ENCODE results near the gene CLHC1. TPM values are rescaled to one million over a fixed set of nuclear protein-coding genes. Genes with fewer than 3 reads are reported as not detected.

CLHC1 gene
- total and polyA plus RNA-seq, 4 donors: 0.45 to 4.9 (median 2.6) TPM

DNA sequence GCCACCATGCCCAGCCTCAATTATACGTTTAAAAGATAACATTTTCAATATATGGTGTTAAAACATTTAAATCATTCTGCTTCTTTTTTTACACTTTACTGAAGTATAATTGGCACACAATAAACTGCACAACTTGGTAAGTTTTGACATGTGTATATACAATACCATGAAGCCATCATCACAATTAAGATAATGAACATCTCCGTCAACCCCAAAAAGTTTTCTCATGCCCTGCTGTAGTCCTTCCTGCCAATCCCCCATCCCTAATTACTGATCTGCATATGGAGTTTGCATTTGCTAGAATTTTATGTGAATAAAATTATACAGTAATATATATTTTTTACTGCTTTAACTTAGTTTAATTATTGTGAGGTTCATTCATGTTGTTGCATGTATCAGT, 96.6 kb downstream of the CLHC1 start:
- no peak overlapping the region for H3K4me3 ChIP-seq (ENCODE audit: low read depth in 1 of 3, low read length in 3 of 3)
- H3K4me1 ChIP-seq (ENCODE audit: control insufficient read depth in 4 of 4, insufficient read depth in 4 of 4, low read length in 3 of 4): peaks cover 0 to 8% (median 4%) of the 10 kb centered on the region in 4 donors
- TF ChIP-seq, protein P1, sequence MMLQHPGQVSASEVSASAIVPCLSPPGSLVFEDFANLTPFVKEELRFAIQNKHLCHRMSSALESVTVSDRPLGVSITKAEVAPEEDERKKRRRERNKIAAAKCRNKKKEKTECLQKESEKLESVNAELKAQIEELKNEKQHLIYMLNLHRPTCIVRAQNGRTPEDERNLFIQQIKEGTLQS (IDR thresholded peaks at IDR 0.05): no peak
- TF ChIP-seq HNF4G (IDR thresholded peaks at IDR 0.05) (no peak), NR2F2 (IDR thresholded peaks at IDR 0.05) (no peak), TAF1 (conservative IDR thresholded peaks at IDR 0.05) (no peak), YY1 (IDR thresholded peaks at IDR 0.05) (no peak), RAD21 (IDR thresholded peaks at IDR 0.05) (no peak), HNF4A (conservative IDR thresholded peaks at IDR 0.05) (no peak), GABPA (IDR thresholded peaks at IDR 0.05 in 1 of 2, conservative IDR thresholded peaks at IDR 0.05 in 1 of 2) (no peak), FOXA1 (IDR thresholded peaks at IDR 0.05) (no peak), RXRA (IDR thresholded peaks at IDR 0.05) (no peak), SP1 (IDR thresholded peaks at IDR 0.05) (no peak)
- H3K27ac ChIP-seq (ENCODE audit: low read depth in 1 of 2, low read length in 2 of 2): no peak overlapping the region
- no peak overlapping the region for H3K9ac ChIP-seq (ENCODE audit: low read depth in 1 of 2, low read length in 2 of 2)
- 94% methylated on average over 2 of the region's 2 CpGs for WGBS
- no peaks in the 10 kb centered on the region for H3K27me3 ChIP-seq (ENCODE audit: control insufficient read depth in 4 of 4, insufficient read depth in 4 of 4, low read length in 3 of 4)
- no peaks in the 10 kb centered on the region for H3K9me3 ChIP-seq (ENCODE audit: control insufficient read depth in 4 of 4, low read length in 3 of 4)
- no peaks in the 10 kb centered on the region for H3K36me3 ChIP-seq (ENCODE audit: control insufficient read depth in 4 of 4, insufficient read depth in 3 of 4, low read depth in 1 of 4, low read length in 3 of 4)
- DNase-seq (ENCODE audit: low spot score): no peak

DNA sequence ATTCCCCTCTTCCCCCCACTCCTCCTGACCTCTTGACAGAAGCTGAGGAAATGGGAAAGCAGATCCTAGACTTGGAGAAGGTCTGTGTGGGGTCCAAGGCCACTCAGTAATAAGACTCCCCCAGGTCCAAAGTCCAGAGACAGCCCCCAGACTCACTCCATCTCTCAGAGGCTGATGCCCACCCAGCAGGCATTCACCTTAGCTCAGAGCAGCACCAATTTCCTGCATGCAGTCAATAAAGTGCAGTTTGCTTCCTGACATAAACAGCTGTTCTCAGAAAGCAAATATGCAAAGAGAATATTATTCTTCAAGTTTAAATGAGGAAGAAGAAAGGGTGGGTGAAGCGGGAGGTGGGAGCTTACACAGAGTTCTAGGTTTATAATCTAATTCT, 97.8 kb downstream of the CLHC1 start:
- H3K4me3 ChIP-seq (ENCODE audit: low read depth in 1 of 3, low read length in 3 of 3): peak overlapping the region in 1 of 3 donors; percentile 45

More for the DNA sequence above, 97.8 kb downstream of the CLHC1 start:
- no peak for DNase-seq (ENCODE audit: low spot score)
- no peaks in the 10 kb centered on the region for H3K9me3 ChIP-seq (ENCODE audit: control insufficient read depth in 4 of 4, low read length in 3 of 4)
- H3K27me3 ChIP-seq (ENCODE audit: control insufficient read depth in 4 of 4, insufficient read depth in 4 of 4, low read length in 3 of 4): no peaks in the 10 kb centered on the region
- peak overlapping the region; percentile 67 to 96 for H3K27ac ChIP-seq (ENCODE audit: low read depth in 1 of 2, low read length in 2 of 2)
- H3K9ac ChIP-seq (ENCODE audit: low read depth in 1 of 2, low read length in 2 of 2): peak overlapping the region in 1 of 2 donors; percentile 55
- 73% methylated on average over 1 of the region's 1 CpG for WGBS
- H3K36me3 ChIP-seq (ENCODE audit: control insufficient read depth in 4 of 4, insufficient read depth in 3 of 4, low read depth in 1 of 4, low read length in 3 of 4): no peaks in the 10 kb centered on the region
- TF ChIP-seq RAD21 (IDR thresholded peaks at IDR 0.05) (no peak), EGR1 (IDR thresholded peaks at IDR 0.05; ENCODE audit: low read depth in 2 of 2) (no peak), YY1 (IDR thresholded peaks at IDR 0.05) (no peak), FOXA2 (IDR thresholded peaks at IDR 0.05) (no peak), JUND (IDR thresholded peaks at IDR 0.05) (no peak), NR2F2 (IDR thresholded peaks at IDR 0.05) (no peak), FOXA1 (IDR thresholded peaks at IDR 0.05) (no peak), HNF4A (conservative IDR thresholded peaks at IDR 0.05) (no peak), GABPA (IDR thresholded peaks at IDR 0.05 in 1 of 2, conservative IDR thresholded peaks at IDR 0.05 in 1 of 2) (no peak), HNF4G (IDR thresholded peaks at IDR 0.05) (no peak), RXRA (IDR thresholded peaks at IDR 0.05) (no peak)
- TF ChIP-seq, protein P2, sequence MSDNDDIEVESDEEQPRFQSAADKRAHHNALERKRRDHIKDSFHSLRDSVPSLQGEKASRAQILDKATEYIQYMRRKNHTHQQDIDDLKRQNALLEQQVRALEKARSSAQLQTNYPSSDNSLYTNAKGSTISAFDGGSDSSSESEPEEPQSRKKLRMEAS (IDR thresholded peaks at IDR 0.05): no peak
- TF ChIP-seq, protein P3, sequence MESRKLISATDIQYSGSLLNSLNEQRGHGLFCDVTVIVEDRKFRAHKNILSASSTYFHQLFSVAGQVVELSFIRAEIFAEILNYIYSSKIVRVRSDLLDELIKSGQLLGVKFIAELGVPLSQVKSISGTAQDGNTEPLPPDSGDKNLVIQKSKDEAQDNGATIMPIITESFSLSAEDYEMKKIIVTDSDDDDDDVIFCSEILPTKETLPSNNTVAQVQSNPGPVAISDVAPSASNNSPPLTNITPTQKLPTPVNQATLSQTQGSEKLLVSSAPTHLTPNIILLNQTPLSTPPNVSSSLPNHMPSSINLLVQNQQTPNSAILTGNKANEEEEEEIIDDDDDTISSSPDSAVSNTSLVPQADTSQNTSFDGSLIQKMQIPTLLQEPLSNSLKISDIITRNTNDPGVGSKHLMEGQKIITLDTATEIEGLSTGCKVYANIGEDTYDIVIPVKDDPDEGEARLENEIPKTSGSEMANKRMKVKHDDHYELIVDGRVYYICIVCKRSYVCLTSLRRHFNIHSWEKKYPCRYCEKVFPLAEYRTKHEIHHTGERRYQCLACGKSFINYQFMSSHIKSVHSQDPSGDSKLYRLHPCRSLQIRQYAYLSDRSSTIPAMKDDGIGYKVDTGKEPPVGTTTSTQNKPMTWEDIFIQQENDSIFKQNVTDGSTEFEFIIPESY (IDR thresholded peaks at IDR 0.05): no peak
- TF ChIP-seq, protein P4, sequence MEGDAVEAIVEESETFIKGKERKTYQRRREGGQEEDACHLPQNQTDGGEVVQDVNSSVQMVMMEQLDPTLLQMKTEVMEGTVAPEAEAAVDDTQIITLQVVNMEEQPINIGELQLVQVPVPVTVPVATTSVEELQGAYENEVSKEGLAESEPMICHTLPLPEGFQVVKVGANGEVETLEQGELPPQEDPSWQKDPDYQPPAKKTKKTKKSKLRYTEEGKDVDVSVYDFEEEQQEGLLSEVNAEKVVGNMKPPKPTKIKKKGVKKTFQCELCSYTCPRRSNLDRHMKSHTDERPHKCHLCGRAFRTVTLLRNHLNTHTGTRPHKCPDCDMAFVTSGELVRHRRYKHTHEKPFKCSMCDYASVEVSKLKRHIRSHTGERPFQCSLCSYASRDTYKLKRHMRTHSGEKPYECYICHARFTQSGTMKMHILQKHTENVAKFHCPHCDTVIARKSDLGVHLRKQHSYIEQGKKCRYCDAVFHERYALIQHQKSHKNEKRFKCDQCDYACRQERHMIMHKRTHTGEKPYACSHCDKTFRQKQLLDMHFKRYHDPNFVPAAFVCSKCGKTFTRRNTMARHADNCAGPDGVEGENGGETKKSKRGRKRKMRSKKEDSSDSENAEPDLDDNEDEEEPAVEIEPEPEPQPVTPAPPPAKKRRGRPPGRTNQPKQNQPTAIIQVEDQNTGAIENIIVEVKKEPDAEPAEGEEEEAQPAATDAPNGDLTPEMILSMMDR (IDR thresholded peaks at IDR 0.05; ENCODE audit: low read depth, low read length, missing input control): no peak
- TF ChIP-seq, protein P5, sequence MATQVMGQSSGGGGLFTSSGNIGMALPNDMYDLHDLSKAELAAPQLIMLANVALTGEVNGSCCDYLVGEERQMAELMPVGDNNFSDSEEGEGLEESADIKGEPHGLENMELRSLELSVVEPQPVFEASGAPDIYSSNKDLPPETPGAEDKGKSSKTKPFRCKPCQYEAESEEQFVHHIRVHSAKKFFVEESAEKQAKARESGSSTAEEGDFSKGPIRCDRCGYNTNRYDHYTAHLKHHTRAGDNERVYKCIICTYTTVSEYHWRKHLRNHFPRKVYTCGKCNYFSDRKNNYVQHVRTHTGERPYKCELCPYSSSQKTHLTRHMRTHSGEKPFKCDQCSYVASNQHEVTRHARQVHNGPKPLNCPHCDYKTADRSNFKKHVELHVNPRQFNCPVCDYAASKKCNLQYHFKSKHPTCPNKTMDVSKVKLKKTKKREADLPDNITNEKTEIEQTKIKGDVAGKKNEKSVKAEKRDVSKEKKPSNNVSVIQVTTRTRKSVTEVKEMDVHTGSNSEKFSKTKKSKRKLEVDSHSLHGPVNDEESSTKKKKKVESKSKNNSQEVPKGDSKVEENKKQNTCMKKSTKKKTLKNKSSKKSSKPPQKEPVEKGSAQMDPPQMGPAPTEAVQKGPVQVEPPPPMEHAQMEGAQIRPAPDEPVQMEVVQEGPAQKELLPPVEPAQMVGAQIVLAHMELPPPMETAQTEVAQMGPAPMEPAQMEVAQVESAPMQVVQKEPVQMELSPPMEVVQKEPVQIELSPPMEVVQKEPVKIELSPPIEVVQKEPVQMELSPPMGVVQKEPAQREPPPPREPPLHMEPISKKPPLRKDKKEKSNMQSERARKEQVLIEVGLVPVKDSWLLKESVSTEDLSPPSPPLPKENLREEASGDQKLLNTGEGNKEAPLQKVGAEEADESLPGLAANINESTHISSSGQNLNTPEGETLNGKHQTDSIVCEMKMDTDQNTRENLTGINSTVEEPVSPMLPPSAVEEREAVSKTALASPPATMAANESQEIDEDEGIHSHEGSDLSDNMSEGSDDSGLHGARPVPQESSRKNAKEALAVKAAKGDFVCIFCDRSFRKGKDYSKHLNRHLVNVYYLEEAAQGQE (IDR thresholded peaks at IDR 0.05): no peak
- TF ChIP-seq, protein P1 (IDR thresholded peaks at IDR 0.05): no peak
- peaks cover 0 to 8% (median 4%) of the 10 kb centered on the region in 4 donors for H3K4me1 ChIP-seq (ENCODE audit: control insufficient read depth in 4 of 4, insufficient read depth in 4 of 4, low read length in 3 of 4)
